Measurements from ENCODE around the gene RPL37.
A peak's percentile ranks its signal among the peaks of the same experiment; 100 is the strongest.

The RPL37 gene

DNA sequence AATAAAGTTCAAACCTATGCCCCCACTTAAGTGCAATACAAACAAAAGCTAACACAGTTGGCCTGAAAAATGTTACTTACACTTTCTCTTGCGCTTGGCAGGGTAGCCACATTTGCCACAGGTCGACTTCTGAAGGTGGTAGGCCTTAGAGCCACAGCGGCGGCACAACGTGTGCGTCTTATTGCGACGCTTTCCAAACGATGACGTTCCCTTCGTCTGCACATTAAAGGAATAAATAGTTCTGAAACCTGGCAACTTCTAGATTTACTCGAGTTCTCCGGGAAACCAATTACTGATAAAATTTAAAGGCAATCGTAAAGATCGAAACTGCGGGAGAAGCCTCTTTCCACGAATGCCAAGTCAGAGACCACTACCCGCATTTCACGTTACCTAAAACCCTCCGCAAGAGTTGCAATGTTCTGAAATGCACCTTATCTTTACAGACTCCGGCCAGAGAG, 602 bp downstream of the RPL37 start:
- Histone ChIP-seq H3K79me2 (ENCODE audit: insufficient read depth, low read length) (peaks cover 43% of the 10 kb centered on the region), H3K4me2 (ENCODE audit: low read depth, low read length, poor library complexity, severe bottlenecking) (peak overlapping the region; percentile 70), H4K20me1 (ENCODE audit: low read depth, low read length) (peaks cover 32% of the 10 kb centered on the region)

GRCh38 chr5:40833712-40834229, 1.3 kb downstream of the RPL37 start:
- no peaks in the 10 kb centered on the region for H3K27me3 ChIP-seq (ENCODE audit: low read length)
- H3K36me3 ChIP-seq (ENCODE audit: low read length), result peaks cover 52% of the 10 kb centered on the region
- peak overlapping the region; percentile 99 for H3K4me3 ChIP-seq (ENCODE audit: insufficient read depth, low read length, poor library complexity, severe bottlenecking)
- H3K4me2 ChIP-seq (ENCODE audit: low read depth, low read length, poor library complexity, severe bottlenecking), result peak overlapping the region; percentile 70
- peaks cover 39% of the 10 kb centered on the region for H4K20me1 ChIP-seq (ENCODE audit: low read depth, low read length)
- H3F3A ChIP-seq (ENCODE audit: insufficient read depth), result peaks cover 60% of the 10 kb centered on the region
- H3K9me3 ChIP-seq (ENCODE audit: insufficient read depth, low read length), result no peaks in the 10 kb centered on the region
- no peak overlapping the region for H2AFZ ChIP-seq (ENCODE audit: low read depth, low read length, severe bottlenecking)
- peak overlapping the region; percentile 83 for H3K27ac ChIP-seq (ENCODE audit: low read depth, low read length)
- H3K79me2 ChIP-seq (ENCODE audit: insufficient read depth, low read length), result peaks cover 49% of the 10 kb centered on the region
- H3K9ac ChIP-seq (ENCODE audit: low read length), result peak overlapping the region; percentile 99
- H3K9me2 ChIP-seq (replicated peaks; ENCODE audit: insufficient read depth, low read length), result no peaks in the 10 kb centered on the region
- no peak for TF ChIP-seq EZH2phosphoT487 (conservative IDR thresholded peaks at IDR 0.05; ENCODE audit: low read length)
- TF ChIP-seq, protein P1, sequence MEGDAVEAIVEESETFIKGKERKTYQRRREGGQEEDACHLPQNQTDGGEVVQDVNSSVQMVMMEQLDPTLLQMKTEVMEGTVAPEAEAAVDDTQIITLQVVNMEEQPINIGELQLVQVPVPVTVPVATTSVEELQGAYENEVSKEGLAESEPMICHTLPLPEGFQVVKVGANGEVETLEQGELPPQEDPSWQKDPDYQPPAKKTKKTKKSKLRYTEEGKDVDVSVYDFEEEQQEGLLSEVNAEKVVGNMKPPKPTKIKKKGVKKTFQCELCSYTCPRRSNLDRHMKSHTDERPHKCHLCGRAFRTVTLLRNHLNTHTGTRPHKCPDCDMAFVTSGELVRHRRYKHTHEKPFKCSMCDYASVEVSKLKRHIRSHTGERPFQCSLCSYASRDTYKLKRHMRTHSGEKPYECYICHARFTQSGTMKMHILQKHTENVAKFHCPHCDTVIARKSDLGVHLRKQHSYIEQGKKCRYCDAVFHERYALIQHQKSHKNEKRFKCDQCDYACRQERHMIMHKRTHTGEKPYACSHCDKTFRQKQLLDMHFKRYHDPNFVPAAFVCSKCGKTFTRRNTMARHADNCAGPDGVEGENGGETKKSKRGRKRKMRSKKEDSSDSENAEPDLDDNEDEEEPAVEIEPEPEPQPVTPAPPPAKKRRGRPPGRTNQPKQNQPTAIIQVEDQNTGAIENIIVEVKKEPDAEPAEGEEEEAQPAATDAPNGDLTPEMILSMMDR (IDR thresholded peaks at IDR 0.05; ENCODE audit: insufficient read depth, low read length, poor library complexity, severe bottlenecking), result no peak

More for the DNA sequence above, 602 bp downstream of the RPL37 start:
- Histone ChIP-seq H3K9me3 (ENCODE audit: insufficient read depth, low read length) (no peaks in the 10 kb centered on the region), H3K27me3 (ENCODE audit: low read length) (no peaks in the 10 kb centered on the region), H2AFZ (ENCODE audit: low read depth, low read length, severe bottlenecking) (peak overlapping the region; percentile 49), H3F3A (ENCODE audit: insufficient read depth) (peaks cover 54% of the 10 kb centered on the region), H3K27ac (ENCODE audit: low read depth, low read length) (peak overlapping the region; percentile 83), H3K4me3 (ENCODE audit: insufficient read depth, low read length, poor library complexity, severe bottlenecking) (peak overlapping the region; percentile 99), H3K9ac (ENCODE audit: low read length) (peak overlapping the region; percentile 99), H3K9me2 (replicated peaks; ENCODE audit: insufficient read depth, low read length) (no peaks in the 10 kb centered on the region), H3K36me3 (ENCODE audit: low read length) (peaks cover 46% of the 10 kb centered on the region)
- TF ChIP-seq EZH2phosphoT487 (conservative IDR thresholded peaks at IDR 0.05; ENCODE audit: low read length), result no peak
- TF ChIP-seq, protein P1 (IDR thresholded peaks at IDR 0.05; ENCODE audit: insufficient read depth, low read length, poor library complexity, severe bottlenecking), result no peak

DNA sequence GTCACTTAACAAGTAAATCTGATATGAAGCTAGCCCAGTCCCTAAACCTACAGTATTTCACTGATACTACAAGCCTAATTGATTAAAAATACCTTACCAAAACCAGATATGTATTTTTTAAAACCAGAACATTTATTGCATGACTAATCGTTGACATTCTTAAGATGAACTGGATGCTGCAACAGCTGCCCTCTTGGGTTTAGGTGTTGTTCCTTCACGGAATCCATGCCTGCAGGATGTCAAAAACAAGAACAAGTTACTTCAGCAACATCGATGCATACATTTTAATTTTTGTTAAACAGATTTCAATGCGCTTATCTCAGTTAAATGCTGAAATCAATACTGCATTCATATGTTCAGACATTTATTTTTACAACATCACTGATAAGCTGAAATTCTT, 2.7 kb downstream of the RPL37 start:
- Histone ChIP-seq H3K36me3 (ENCODE audit: low read length) (peaks cover 64% of the 10 kb centered on the region), H3K9me2 (replicated peaks; ENCODE audit: insufficient read depth, low read length) (no peaks in the 10 kb centered on the region), H3K9ac (ENCODE audit: low read length) (no peak overlapping the region), H3K4me3 (ENCODE audit: insufficient read depth, low read length, poor library complexity, severe bottlenecking) (no peak overlapping the region), H3K79me2 (ENCODE audit: insufficient read depth, low read length) (peaks cover 51% of the 10 kb centered on the region), H2AFZ (ENCODE audit: low read depth, low read length, severe bottlenecking) (no peak overlapping the region), H4K20me1 (ENCODE audit: low read depth, low read length) (peaks cover 48% of the 10 kb centered on the region), H3K27me3 (ENCODE audit: low read length) (no peaks in the 10 kb centered on the region), H3K4me2 (ENCODE audit: low read depth, low read length, poor library complexity, severe bottlenecking) (peak overlapping the region; percentile 70), H3F3A (ENCODE audit: insufficient read depth) (peaks cover 74% of the 10 kb centered on the region), H3K9me3 (ENCODE audit: insufficient read depth, low read length) (no peaks in the 10 kb centered on the region), H3K27ac (ENCODE audit: low read depth, low read length) (no peak overlapping the region; the same call in 1 of the 2 replicates)
- TF ChIP-seq, protein P1 (IDR thresholded peaks at IDR 0.05; ENCODE audit: insufficient read depth, low read length, poor library complexity, severe bottlenecking), result no peak
- no peak for TF ChIP-seq EZH2phosphoT487 (conservative IDR thresholded peaks at IDR 0.05; ENCODE audit: low read length)

All from SU-DHL-6 (cell line).